A673 (cell line): ENCODE data around the gene STARD10. TPM values are rescaled to one million over a fixed set of nuclear protein-coding genes. Genes with fewer than 3 reads are reported as not detected.

Experiments used
- BruUV-seq: library from RNA; stranded (reverse); fragments of 400-500 nt; replicated peaks from 2 replicates; lab custom pipeline; 2021; lab: Mats Ljungman, UMichigan
- CTCF ChIA-PET: fragments of 300-600 bp; sonication (Branson Sonifier 250); formaldehyde crosslinking; loops from one replicate; lab custom pipeline; 2022; ENCODE audit warnings: antibody characterized with exemption; lab: Charles Lee
- POLR2A ChIA-PET: fragments of 300-600 bp; sonication (Branson Sonifier 250); formaldehyde crosslinking; loops from one replicate; lab custom pipeline; 2022; ENCODE audit warnings: antibody characterized with exemption; ENCODE audit not compliant: low non-redundant PET; lab: Charles Lee
- DNase-seq: peaks from one replicate; pipeline ENCODE4 v3.0.0-alpha.2; 2015; ENCODE audit warnings: low spot score
- H3K27ac ChIP-seq: fragments of 200-600 bp; sonication (generic); 2 replicates; pipeline ENCODE4 v1.5.1; 2016; ENCODE audit warnings: mixed run types, low read depth, mild to moderate bottlenecking, mixed read lengths, antibody characterized with exemption, low read length; ENCODE audit not compliant: poor library complexity, severe bottlenecking
- H3K27me3 ChIP-seq: fragments of 200-600 bp; sonication (generic); replicated peaks from 2 replicates; pipeline ENCODE4 v1.6.1; 2017; ENCODE audit warnings: mixed run types, low read depth, mild to moderate bottlenecking, mixed read lengths, antibody characterized with exemption, low read length; ENCODE audit not compliant: insufficient read depth, poor library complexity
- H3K36me3 ChIP-seq: fragments of 200-600 bp; sonication (generic); 2 replicates; pipeline ENCODE4 v1.6.1; 2016; ENCODE audit warnings: mixed run types, mild to moderate bottlenecking, mixed read lengths, antibody characterized with exemption, low read length; ENCODE audit not compliant: insufficient read depth, poor library complexity, severe bottlenecking
- H3K4me1 ChIP-seq: fragments of 200-600 bp; sonication (generic); 2 replicates; pipeline ENCODE4 v1.6.1; 2017; ENCODE audit warnings: mixed run types, mild to moderate bottlenecking, mixed read lengths, antibody characterized with exemption, low read length; ENCODE audit not compliant: insufficient read depth, poor library complexity, severe bottlenecking
- H3K4me3 ChIP-seq: fragments of 200-600 bp; sonication (generic); 2 replicates; pipeline ENCODE4 v1.5.1; 2016; ENCODE audit warnings: low read depth, mixed run types, mild to moderate bottlenecking, mixed read lengths, low read length; ENCODE audit not compliant: poor library complexity, severe bottlenecking
- H3K9me3 ChIP-seq: fragments of 200-600 bp; sonication (generic); 2 replicates; pipeline ENCODE4 v1.6.1; 2016; ENCODE audit warnings: mixed run types, low read depth, mild to moderate bottlenecking, mixed read lengths, antibody characterized with exemption, low read length; ENCODE audit not compliant: poor library complexity, severe bottlenecking
- CTCF ChIP-seq: fragments of 300-800, 200-600 bp; sonication (generic); conservative IDR thresholded peaks from 2 replicates; pipeline ENCODE4 v1.5.1; 2017; ENCODE audit warnings: low read depth, mild to moderate bottlenecking, antibody characterized with exemption, low read length, moderate library complexity, mixed read lengths
- EZH2 ChIP-seq: fragments of 200-600 bp; sonication (generic); IDR thresholded peaks from 2 replicates; pipeline ENCODE4 v1.6.1; 2017; ENCODE audit warnings: borderline replicate concordance, low read depth, mild to moderate bottlenecking, mixed read lengths, antibody characterized with exemption, low read length; ENCODE audit not compliant: poor library complexity, severe bottlenecking
- intact Hi-C: fragments of 100-400 bp; cut with micrococcal nuclease; formaldehyde crosslinking; loops from one replicate; pipeline ENCODE4 v1.10.0; 2022; ENCODE audit not compliant: unreplicated experiment
- total RNA-seq: library from RNA; stranded (reverse); gene quantifications from 2 replicates; pipeline ENCODE4 v1.2.3, GENCODE V29; 2021

STARD10 gene
- total RNA-seq, 1 experiment from 2014 or later, result 16.9 TPM

- ChIA-PET CTCF (interaction anchor here (0.6 kb wide), 1 partner anchor 24 kb away, joined by 11 read pairs; no protein-coding TSS in a partner anchor), POLR2A (no interaction called here)
- no peak overlapping the region for H3K27ac ChIP-seq
- H3K27me3 ChIP-seq, result no peaks in the 10 kb centered on the region
- intact Hi-C loops, result no loop called here
- no TSS peak for BruUV-seq
- H3K9me3 ChIP-seq, result no peaks in the 10 kb centered on the region
- no peak overlapping the region for H3K4me3 ChIP-seq
- TF ChIP-seq CTCF, result no peak
- no peak for TF ChIP-seq EZH2
- DNase-seq, result no peak
- no peaks in the 10 kb centered on the region for H3K36me3 ChIP-seq
- H3K4me1 ChIP-seq, result peaks cover 4% of the 10 kb centered on the region
Measured at GRCh38 chr11:72826191-72826941, 32.5 kb upstream of the STARD10 start.

- DNase-seq, result no peak
- Histone ChIP-seq H3K4me1 (peaks cover 8% of the 10 kb centered on the region), H3K27ac (no peak overlapping the region), H3K4me3 (no peak overlapping the region), H3K27me3 (no peaks in the 10 kb centered on the region), H3K9me3 (no peaks in the 10 kb centered on the region), H3K36me3 (no peaks in the 10 kb centered on the region)
- intact Hi-C loops, result no loop called here
- POLR2A ChIA-PET, result no interaction called here
- CTCF ChIA-PET, result interaction anchor here (0.6 kb wide), 1 partner anchor 24 kb away, joined by 11 read pairs; no protein-coding TSS in a partner anchor
- BruUV-seq, result no TSS peak
- TF ChIP-seq CTCF (no peak), EZH2 (no peak)
Measured at GRCh38 chr11:72825661-72826060, 31.8 kb upstream of the STARD10 start.

GRCh38 chr11:72824811-72825505, 31.1 kb upstream of the STARD10 start:
- H3K27me3 ChIP-seq, result no peaks in the 10 kb centered on the region
- H3K4me3 ChIP-seq, result no peak overlapping the region
- peaks cover 8% of the 10 kb centered on the region for H3K4me1 ChIP-seq
- no peak for TF ChIP-seq CTCF
- TF ChIP-seq EZH2, result no peak
- H3K36me3 ChIP-seq, result no peaks in the 10 kb centered on the region
- DNase-seq, result no peak
- no peaks in the 10 kb centered on the region for H3K9me3 ChIP-seq
- no peak overlapping the region for H3K27ac ChIP-seq
- ChIA-PET CTCF (no interaction called here), POLR2A (no interaction called here)
- intact Hi-C loops, result no loop called here
- BruUV-seq, result no TSS peak
